ENCODE results near the gene CDR2L.

- TF ChIP-seq CTCF (IDR thresholded peaks at IDR 0.05) (peak in 1 of 6 experiments; percentile 35), POLR2A (IDR thresholded peaks at IDR 0.05) (peak in 1 of 2 donors; percentile 22)
Observed at GRCh38 chr17:75034236-75034908, 46.9 kb downstream of the CDR2L start.

All from adrenal gland (tissue), 5 donors.